ENCODE measurements around the gene HS6ST3.

HS6ST3 gene

DNA sequence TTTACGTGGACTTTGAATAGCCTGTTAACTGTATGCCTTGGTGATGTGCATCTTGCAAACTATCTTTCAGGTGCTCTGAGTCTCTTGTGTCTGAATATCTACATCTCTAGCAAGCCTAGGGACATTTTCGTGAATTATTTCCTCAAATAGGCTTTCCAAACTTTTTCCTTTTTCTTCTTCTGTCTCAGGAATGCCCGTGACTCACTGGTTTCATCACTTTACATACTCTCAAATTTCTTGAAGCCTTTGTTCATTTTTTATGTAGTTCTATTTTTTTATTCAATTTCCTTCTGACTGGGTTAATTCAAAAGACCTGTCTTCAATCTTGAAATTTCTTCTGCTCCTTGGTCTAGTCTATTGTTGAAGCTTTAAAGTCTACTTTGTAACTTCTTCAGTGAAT lies 572.1 kb downstream of the HS6ST3 start:
- DNase-seq (ENCODE audit: low spot score): no peak
- in situ Hi-C loops (cut with MboI; ENCODE audit: low sequenced_read_pairs, unreplicated experiment): no loop called here
- TF ChIP-seq, protein P1, sequence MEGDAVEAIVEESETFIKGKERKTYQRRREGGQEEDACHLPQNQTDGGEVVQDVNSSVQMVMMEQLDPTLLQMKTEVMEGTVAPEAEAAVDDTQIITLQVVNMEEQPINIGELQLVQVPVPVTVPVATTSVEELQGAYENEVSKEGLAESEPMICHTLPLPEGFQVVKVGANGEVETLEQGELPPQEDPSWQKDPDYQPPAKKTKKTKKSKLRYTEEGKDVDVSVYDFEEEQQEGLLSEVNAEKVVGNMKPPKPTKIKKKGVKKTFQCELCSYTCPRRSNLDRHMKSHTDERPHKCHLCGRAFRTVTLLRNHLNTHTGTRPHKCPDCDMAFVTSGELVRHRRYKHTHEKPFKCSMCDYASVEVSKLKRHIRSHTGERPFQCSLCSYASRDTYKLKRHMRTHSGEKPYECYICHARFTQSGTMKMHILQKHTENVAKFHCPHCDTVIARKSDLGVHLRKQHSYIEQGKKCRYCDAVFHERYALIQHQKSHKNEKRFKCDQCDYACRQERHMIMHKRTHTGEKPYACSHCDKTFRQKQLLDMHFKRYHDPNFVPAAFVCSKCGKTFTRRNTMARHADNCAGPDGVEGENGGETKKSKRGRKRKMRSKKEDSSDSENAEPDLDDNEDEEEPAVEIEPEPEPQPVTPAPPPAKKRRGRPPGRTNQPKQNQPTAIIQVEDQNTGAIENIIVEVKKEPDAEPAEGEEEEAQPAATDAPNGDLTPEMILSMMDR (IDR thresholded peaks at IDR 0.05; ENCODE audit: borderline replicate concordance, control extremely low read depth, extremely low read depth, insufficient read depth, missing control alignments): no peak

DNA sequence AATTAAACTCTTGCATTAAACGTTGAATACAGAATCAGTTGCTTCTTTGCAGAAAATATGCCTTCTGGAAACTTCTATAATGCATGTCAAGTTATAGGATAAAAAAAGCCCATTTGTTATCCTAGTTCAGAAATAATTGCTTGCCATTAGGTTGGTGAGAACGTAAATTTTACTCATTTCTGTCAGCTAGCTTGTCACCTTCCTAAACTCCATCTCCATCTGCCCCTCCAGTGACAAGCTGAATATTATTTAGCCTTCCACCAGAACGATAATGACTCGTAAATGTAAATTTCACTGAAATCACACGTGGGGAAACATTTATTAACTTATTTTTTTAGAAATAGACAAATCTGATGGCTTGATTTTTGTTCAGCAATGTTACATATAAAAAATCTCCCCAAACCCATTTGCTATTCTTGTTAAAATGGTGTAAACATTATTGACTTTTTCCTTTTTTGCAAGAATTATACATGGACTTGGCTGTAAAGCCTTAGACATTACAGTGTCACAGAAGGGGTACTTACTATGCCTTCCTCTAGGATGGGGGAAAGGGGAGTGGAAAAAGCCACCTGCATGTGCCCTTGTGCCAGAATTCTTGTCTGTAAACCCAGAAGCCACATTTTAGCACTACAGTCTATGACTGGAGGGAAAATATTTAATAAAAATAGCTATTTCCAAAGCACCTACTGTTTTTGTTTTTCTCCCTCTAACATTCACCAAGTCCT lies 577.5 kb downstream of the HS6ST3 start:
- TF ChIP-seq, protein P1 (IDR thresholded peaks at IDR 0.05; ENCODE audit: borderline replicate concordance, control extremely low read depth, extremely low read depth, insufficient read depth, missing control alignments): no peak
- no peak for DNase-seq (ENCODE audit: low spot score)
- in situ Hi-C loops (cut with MboI; ENCODE audit: low sequenced_read_pairs, unreplicated experiment): no loop called here

DNA sequence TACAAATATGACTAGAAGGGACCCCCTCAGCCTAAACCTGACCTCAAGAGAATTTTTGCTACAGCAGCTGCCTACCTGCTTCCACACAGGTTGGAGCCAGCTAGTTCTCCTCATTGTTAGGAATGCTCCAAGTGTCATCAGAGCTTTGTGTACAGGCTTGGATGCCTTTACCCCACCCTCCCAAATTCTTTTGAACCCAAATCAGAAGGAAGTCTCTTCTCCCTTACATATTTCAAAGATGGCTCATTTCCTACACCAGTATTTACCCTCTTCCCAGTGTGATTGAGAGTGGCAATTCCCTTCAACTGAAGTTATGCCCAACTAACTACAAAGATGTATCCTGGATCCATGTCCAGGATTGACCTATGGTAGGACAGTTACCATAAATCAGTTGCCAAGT lies 581.2 kb downstream of the HS6ST3 start:
- TF ChIP-seq, protein P1 (IDR thresholded peaks at IDR 0.05; ENCODE audit: borderline replicate concordance, control extremely low read depth, extremely low read depth, insufficient read depth, missing control alignments): no peak
- no peak for DNase-seq (ENCODE audit: low spot score)
- in situ Hi-C loops (cut with MboI; ENCODE audit: low sequenced_read_pairs, unreplicated experiment): no loop called here

DNA sequence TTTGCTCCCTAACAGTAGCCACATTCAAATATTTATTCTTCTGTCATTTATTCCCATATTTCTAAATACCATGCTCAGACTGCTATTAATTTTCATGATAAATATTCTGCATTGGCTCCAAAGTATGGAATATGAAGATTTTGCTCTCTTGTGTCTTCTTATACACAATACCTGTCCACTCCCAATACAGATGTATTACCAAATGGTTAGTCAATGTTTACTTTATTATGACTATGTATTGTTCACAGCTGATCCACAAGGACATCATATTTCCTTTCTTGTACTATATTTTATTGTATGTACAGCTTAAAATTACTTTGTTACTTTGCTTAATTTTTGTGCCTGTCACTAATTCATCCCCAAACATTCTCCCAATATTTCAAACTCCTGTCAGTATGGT lies 582.1 kb downstream of the HS6ST3 start:
- TF ChIP-seq, protein P1 (IDR thresholded peaks at IDR 0.05; ENCODE audit: borderline replicate concordance, control extremely low read depth, extremely low read depth, insufficient read depth, missing control alignments): no peak
- no peak for DNase-seq (ENCODE audit: low spot score)
- in situ Hi-C loops (cut with MboI; ENCODE audit: low sequenced_read_pairs, unreplicated experiment): no loop called here

GRCh38 chr13:96673825-96674224 lies 583.9 kb downstream of the HS6ST3 start:
- no peak for DNase-seq (ENCODE audit: low spot score)
- in situ Hi-C loops (cut with MboI; ENCODE audit: low sequenced_read_pairs, unreplicated experiment): no loop called here
- TF ChIP-seq, protein P1 (IDR thresholded peaks at IDR 0.05; ENCODE audit: borderline replicate concordance, control extremely low read depth, extremely low read depth, insufficient read depth, missing control alignments): no peak

GRCh38 chr13:96677029-96677428 lies 587.1 kb downstream of the HS6ST3 start:
- in situ Hi-C loops (cut with MboI; ENCODE audit: low sequenced_read_pairs, unreplicated experiment): no loop called here
- DNase-seq (ENCODE audit: low spot score): no peak
- TF ChIP-seq, protein P1 (IDR thresholded peaks at IDR 0.05; ENCODE audit: borderline replicate concordance, control extremely low read depth, extremely low read depth, insufficient read depth, missing control alignments): no peak
